Measurements from ENCODE around the gene DHX15. TPM values are rescaled to one million over a fixed set of nuclear protein-coding genes. Genes with fewer than 3 reads are reported as not detected.

The DHX15 gene
- 138 and 210 TPM in 2 replicates for total RNA-seq

GRCh38 chr4:24584211-24584850 lies at the start of gene DHX15:
Gene DHX15 (minus strand): TSS chr4:24584554. CDS start chr4:24584393, 161 bp downstream.

Other genes with a start within 250 kb of the DHX15 start
- gene SOD3, start 211.0 kb upstream of the DHX15 start, total RNA-seq: 0.21 TPM in 1 of 2 replicates, not detected in the other

All from nasal cavity respiratory epithelium epithelial cell of viscerocranial mucosa (primary cell).